Stimulated activated CD8-positive, alpha-beta memory T cell treated with anti-CD3 and anti-CD28 coated beads, Interleukin-2, amount 100 ng/mL, for 48 hours (primary cell): ENCODE measurements around the gene KCND3.

ENCODE experiments used
- DNase-seq, 2 donors: peaks; one replicate each; pipeline ENCODE4 v3.0.0-alpha.2; 2020; ENCODE audit warnings: low read depth in 2 of 2

The KCND3 gene

DNA sequence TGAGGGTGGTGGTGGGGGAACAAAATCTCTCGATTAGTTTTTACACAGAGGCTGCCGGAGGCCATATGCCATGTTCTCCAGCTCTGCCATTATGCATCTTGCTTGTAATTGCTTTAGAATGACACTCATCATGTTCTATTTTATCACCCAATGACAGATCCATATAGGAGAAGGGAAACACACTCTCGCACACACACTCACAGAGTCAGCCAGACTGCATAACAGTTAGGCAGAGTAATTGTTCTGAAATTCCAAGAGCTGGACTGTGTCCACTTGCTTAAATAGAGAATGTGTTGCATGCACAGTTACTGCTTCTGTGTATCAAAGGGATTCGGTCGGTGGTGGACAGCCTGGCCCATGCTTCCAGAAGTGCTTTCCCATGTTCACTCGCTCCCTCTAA is 30.6 kb downstream of the KCND3 start:
- DNase-seq = no peak

DNA sequence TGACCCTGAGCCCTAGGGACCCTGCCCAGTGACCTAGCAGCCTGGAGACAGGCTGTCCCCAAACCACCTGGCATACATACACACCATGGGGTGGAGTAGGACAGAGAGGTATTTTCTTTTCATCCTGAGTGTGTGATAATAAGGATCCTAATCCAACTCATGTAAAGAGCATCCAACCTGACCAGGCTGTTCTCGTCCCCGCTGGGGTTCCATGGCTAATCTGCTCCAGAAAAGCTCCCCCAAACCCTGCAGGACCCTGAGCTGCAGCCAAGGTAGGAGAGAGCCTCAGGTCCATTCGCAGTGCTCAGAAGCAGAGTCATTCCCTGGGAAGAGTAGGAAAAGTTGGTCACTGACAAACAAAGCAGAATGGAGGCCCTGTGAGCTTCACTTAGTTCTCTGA is 31.4 kb downstream of the KCND3 start:
- DNase-seq = no peak

DNA sequence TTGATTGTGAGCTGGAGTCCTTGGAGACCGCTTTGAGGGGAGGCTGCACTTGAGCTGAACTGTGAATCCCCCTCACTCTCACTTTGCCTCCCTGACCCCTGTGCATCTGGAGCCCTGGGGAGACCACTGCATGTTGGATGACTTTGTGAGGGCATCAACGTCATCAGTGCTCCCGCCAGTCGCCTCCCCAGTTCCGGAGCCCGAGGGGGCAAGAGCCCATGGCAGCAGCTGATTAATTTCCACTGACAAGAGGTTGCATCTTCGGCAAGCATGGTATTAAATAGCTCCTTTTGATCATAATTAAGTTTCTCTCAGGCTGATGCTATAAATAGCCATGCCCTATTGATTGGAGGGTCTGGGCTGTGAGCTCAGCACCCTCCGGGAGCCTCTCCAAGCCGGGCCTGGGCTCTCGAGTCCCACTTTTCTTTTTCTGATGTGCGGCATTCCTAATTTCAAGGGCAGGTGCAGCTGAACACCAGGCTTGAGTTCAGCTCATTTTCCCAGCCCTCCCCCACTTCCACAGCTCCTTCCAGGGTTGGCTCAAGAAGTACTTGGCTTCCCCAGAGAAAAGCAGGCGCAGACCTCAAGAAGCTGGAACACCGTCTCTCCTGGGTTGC is 33.2 kb downstream of the KCND3 start:
- DNase-seq = no peak

DNA sequence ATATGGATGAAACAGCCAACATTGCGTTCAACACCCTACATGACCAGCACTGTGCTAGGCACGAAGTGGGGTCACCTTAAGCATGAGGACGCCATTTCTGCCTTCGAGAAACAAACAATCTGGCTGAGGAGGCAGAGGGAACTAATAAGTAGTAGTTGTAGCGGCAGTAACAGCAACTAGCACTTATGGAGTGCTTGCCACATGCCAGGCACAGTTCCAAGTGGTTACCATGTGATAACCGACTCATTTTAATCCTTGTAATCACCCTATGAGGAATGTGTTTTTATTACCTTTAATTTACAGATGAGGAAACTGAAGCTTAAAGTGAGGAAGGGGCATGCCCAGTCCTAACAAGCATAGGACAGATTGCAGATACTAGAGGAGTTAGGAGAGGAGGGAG is 33.7 kb downstream of the KCND3 start:
- DNase-seq = no peak

DNA sequence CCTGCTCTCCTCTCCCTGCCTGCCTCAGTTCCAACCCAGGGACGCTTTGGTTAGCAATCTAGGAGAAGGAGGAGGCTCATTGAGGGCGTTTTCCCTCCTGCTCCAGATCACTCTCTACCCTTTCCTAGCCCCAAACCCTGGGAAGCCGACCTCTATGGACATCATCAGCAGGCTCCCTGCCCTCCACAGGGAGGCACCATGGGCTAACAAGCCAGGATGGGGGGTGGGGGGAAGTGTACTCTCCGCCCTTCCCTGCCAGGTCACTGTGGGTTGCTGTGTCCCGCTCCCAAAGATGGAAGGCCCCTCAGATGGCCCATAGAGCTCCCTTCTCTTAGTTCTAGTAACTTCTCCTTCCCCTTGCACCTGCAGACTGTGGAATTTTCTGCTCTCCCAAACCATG is 35.7 kb downstream of the KCND3 start:
- DNase-seq = no peak

DNA sequence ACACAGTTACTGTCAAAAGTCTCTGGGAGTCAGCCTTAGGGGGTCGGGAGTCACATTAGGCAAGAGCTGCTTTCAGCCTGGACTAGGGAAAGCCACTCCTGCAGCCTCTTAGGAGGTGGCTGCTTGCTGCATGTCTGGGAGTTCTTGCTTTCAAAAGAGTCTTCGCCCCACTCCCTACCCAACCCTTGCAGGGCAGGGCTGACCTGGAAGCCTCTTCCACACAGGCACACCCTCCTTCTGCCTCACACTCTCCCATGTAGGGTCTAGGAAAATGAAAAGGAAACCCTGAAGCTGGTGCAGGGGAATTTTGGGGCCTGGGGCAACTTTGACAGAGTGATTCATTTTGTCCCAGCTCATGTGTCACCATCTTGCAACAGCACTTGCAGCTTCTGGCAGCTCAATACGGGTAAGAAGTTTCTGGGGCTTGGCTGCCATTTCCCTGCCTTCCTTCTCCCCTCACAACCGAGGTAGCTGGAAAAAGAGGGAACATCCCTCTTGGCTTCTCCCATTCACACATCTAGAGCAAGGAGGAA is 37.3 kb downstream of the KCND3 start:
- DNase-seq = no peak

DNA sequence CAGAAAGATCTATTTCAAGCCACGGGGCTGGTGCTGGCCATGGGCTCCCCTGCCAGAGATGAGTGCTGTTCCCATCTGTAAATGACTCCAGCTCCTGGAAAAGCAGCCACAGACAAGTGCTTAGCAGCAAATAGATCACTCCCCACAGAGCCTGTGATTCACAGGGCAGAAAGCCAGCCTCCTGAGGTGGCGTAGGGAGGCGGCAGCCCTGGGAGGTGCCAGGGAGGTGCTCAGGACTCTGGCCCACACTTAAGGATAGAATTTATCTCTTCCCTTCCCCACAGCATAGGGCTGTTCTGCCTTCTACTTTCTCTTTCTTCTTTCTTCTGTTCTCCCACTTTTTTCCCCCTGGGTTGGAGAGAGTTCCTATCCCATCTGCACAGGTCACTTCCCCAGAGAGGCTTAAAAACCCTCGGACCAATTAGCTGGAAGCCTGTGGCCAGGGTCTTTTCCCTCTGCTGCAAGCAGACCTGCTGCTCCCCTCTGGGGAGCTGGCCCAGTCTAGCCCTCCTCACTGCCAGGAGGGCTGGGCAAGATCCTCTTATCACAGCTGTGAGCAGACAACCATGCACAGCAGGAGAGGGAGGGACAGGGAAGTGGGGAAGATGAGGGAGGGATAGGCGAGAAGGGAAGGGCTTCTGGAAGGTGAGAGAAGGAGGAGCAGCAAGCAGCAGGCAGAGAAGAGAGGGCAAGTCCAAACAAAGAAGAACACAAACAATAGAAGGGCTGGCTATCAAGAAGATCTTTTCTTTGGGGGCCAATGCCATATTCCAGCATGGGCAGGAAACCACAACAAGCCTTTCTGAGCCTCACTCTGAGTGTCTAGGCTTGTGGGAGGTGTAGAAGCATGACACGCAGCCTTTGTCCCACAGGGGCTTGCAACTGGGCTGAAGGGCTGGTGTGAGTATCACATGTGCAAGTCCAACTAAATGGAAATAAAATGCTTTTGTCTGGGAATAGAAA is 41.0 kb downstream of the KCND3 start:
- no peak for DNase-seq

DNA sequence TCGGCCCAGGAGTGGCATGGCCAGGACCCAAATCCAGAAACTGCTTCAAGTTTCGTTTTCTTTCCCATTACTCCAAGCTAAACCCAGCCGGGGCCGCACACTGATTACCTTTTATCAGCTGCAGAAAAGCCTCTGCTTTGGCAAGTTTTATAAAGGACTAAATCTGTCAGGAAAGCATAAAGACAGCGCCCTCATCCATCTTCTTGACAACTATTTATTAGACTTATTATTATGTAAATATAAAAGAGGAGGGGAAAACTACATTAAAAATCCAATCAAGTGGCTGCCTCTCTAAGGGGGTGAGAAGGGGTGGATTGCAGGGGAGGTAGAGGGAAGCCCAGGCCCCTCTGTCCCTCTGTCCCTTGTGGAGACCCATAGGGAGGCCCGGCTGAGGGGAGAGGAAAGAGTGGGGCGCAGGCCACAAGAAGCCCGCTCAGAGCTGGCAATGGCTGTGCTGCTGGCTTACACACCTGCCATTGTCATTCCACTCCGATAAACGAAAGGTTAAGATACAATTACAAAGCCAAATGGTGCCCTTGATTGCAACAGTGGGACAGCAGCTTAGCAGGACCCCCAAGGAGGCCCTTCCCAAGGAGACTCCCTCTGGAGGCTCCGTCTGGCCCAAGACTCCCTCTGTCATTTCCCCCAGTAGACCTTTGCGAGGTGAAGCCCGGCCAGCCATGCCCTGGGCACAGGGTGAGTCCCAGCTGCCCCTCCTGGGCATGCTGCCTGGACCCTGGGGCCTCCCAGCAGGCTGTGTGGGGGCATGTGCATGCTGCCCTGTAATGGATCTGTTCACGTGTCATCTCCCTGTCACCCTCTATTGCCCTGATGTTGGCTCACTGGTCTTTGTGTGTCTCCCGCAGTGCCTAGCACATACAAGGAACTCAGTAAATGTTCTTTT is 45.4 kb downstream of the KCND3 start:
- no peak for DNase-seq

DNA sequence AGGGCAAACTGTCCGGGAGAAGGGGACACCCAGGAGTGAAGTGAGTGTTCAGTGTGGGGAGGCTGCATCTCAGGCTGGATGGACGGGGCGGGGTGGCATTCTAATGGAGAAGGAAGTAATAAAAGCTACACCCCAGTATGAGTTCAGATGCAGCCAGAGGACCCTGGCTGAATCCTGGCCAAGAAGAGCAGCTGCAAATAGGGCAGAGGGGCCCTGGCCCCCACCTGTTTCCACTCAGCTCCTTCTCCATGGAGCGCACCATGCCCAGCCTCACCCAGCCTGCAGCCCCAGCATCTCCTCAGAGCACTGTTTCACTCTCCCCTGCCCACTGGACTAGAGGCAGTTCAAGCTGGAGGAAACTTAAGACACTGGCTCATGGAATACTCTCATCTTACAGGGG is 46.4 kb downstream of the KCND3 start:
- no peak for DNase-seq

DNA sequence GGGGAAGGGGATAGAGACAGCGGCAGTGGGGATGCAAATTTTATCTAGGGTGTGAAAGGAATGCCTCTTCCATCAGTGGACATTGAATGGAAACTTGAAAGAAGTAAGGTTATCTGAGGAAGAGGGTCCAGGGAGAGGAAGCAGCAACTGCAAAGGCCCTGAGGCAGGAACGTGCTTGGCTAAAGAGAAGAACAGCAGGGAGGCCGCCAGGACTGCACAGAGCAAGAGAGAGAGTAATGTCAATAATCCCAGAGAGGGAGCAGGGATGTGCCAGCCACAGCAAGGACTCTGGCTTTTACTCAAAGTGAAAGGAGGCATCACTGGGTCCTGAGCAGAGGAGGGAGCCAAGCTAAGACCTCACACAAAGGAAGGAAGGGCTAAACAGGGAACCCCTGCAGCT is 50.9 kb downstream of the KCND3 start:
- no peak for DNase-seq

DNA sequence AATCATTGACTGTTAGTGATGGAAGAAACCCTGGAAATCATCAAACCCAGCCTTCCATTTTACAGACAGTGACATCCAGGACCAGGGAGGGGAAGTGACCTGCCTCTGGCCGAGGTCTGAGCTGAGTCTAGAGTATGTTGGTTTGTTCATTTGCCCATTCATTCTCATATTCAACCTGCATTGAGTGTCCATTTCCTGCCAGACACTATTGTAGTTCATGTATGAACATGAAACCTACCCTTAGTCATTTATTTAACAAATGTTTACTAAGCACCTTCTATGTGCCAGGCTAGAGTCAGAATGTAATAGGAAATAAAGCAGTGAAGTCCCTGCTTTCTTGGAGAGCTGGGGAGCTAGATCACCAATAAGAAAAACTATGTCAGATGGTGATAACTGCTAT is 51.3 kb downstream of the KCND3 start:
- no peak for DNase-seq

DNA sequence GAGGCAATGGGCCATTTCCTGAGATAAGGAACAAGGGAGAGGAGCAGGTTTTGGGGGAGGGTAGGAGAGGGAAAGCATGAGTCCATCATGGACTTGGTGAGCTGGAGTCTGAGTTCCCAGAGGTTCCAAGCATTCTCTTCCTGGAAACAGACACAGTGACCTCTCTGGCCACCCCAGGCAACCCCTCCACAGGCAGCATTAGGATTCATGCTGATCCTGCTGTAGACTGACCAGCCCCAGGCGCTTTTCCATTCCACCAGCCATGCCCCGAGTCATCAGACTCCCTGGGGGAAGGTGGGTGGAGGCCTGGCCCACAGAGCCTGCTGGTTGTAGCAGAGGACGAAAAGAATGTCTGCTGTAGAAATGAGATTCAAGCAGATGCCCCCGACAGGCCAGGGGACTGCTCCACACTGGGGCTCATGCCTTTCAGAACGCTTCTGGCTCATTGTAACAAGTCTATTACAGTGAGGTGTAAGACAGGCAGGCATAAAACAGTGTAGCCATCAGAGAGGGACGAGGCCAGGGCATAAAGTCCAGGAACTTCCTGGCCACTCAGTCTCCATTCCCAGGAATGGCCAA is 52.2 kb downstream of the KCND3 start:
- no peak for DNase-seq

DNA sequence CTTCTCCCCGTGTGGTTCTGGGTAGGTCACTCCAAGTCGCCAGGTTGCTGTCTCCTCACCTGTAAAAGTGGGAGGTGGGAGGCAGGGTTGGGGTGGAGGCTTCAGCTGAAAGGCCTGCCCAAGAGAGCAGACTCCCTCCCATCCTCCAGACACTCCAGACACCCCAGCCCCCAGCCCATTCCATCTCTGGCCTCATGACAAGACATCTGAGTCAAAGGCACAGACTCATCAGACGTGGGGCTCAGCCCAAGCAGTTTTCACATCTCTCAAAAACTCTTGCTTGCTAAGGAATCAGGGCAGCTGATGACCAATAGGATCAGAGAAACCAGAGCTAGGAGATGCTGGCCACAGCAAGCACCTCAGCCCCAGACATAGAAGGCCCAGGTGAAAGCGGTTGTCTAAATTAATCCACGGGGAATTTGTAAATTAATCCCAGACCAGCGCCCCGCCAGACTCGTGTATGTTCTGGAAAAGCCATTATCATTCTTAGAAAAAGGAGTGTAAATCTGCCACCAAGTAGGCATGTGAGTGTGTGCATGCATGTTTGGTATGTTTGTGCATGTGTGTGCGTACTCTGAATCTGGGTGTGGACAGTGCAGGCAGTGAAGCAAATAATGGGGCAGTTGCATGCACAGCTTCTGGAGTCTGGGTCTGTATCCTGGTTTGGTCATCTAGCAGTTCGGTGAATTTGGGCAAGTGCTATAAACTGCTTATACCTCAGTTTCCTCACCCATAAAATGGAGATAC is 55.2 kb downstream of the KCND3 start:
- no peak for DNase-seq

DNA sequence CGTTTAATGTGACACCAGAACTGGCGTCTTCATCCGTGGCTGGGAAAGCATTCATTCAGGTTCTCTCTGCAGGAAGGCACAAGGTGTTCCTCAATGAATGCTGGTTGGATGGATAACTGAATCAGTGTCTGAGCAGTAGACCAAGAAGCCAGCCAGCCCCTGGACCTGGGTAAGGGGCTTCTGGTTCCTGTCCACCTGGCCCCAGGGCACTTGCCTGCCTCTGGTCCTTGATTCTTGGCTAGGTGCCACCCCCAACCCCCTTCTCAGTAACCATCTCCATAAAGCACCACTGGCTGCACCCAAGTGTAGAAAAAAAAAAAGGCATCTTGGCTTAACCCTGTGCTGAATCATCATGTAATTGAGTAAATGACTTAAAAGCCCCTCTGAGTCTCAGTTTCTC is 59.1 kb downstream of the KCND3 start:
- no peak for DNase-seq

DNA sequence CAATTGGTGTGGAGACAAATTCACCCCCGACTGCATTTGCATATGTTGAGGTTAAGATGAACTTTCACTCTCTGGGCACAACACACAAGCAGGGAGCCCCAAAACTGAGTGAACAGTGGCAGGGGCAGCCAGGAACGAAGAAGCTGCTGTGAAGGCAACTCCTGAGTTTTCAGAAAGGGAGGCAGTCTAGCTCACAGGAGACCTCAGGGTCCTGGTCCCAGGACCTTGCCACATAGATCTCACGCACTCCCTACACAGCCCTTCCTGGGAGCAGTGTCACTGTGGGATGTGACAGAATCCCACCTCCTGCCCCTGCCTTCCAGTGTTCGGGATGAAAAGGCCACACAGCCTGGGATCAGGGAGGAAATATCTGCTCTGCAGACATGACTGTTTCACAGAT is 60.9 kb downstream of the KCND3 start:
- DNase-seq = no peak

DNA sequence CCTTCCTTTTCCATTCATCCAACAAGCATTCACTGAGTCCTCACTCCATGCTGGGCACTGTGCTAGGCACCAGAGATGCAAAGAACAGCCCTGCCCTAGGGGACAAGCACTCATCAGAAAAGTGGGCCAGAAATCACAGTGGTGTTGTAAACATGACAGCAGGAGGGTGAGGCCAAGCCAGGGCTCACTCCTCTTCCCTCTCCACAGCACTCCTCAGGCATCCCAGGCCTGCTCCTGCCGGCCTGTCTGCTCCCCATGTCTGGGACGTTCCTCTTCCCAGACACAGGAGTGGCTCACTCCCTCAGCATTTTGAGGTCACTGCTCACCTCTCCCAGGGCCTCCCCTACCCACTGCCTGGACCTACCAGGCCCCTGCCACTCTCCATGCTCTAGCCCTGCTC is 61.8 kb downstream of the KCND3 start:
- no peak for DNase-seq

DNA sequence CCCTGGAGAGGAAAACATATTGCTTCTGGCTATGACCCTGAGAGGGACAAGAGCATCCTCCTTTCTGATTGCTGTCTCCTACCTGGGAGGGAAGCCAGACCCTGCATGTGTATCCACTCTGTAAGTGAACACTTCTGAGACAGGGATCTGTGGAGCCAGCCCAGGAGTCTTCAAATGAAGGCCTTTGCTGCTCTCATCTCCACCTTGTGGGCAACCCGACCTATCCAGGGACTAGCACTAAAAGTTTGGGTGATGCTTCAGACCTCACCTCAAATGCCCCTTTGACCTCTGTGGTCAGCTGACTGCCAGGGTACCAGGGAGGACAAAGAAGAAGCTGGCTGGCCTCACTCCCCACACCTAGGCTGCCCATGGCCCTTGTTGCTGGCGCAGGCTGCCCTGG is 64.7 kb downstream of the KCND3 start:
- no peak for DNase-seq

DNA sequence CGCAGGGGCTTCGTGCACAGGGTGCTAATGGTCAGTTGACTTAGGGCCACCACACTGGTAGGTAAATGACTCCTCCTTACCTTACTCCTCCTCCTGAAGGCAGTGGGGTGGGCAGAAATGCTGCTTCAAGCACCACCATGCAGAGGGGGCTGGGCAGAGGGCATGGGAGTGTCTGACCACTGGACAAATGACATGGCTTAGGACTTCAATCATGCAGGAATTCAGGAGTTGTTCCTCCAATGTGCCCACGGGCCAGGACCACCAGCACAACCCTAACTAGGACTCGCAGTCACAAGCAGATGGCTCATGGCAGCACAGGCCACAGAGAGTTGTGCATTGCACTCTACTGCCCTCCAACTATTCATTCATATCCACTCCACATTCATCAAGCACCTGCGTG is 65.7 kb downstream of the KCND3 start:
- no peak for DNase-seq

DNA sequence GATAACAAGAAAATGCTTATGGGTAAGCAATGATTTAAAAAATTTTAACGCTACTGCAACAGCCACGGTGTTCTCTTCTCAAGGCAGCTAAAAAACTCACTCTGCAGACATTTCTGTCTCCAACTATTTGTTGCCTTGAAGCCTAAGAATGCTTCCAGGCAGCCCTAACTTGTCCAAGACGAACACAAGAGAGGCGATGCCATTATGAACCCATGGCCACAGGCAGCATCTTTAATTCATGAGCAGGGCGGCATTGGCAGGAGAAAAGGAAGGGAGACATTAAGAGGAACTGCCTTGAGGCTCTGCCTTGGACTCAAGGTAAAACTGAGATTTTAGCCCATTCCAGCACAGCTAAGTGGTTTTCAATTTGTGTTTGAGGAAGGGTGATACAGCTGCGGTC is 67.5 kb downstream of the KCND3 start:
- no peak for DNase-seq

DNA sequence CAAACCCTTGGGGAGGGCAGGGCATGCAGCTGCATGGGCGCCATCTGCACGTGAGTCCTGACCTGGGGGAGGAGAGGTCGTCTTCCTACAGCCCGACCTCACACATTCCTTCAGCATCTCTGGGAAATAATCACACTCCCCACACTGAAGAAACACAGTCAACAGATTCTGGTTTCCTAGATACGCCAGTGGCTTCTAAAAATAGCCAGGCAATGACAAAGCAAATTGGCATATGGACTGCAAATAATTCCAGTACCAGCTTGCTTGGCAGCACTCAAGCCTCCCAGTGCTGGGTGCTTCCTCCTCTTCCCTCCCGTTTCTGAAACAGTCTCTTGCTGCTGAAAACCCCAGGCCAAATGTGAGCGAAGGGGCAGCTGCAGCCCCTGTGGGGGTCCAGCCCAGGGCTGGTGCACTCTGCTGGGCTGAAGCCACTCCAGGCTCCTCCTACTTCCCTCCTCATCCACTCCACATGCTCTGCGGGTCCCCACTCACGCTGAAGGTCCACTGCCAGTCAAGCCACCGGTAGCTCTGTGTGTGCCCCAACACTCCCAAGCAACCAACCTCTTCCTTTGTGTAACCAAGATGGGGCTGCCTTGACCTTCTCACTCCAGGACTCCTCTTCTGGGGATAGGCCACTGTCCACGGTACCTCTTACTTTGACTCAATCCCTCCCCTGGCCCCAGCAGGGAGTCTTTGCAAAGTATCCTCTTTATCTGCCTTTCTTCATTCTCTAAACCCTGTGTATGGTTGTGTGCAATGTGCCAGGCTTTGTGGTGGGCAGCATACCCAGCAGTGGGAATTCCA is 69.0 kb downstream of the KCND3 start:
- DNase-seq = no peak
